Breast epithelium (tissue), 3 donors: ENCODE results near the gene IL3RA.

Experiments
- POLR2A ChIP-seq: fragments of 450-650 bp; IDR thresholded peaks from one replicate; pipeline ENCODE4 v1.6.1; 2016; ENCODE audit warnings: antibody characterized with exemption, mild to moderate bottlenecking, moderate library complexity
- TF ChIP-seq, protein P1 (sequence below), 3 donors: fragments of 450-650 bp; IDR thresholded peaks; one replicate each; pipeline ENCODE4 v1.5.1; 2016 to 2017; ENCODE audit warnings: antibody characterized with exemption in 3 of 3, mild to moderate bottlenecking in 3 of 3, moderate library complexity in 3 of 3

DNA sequence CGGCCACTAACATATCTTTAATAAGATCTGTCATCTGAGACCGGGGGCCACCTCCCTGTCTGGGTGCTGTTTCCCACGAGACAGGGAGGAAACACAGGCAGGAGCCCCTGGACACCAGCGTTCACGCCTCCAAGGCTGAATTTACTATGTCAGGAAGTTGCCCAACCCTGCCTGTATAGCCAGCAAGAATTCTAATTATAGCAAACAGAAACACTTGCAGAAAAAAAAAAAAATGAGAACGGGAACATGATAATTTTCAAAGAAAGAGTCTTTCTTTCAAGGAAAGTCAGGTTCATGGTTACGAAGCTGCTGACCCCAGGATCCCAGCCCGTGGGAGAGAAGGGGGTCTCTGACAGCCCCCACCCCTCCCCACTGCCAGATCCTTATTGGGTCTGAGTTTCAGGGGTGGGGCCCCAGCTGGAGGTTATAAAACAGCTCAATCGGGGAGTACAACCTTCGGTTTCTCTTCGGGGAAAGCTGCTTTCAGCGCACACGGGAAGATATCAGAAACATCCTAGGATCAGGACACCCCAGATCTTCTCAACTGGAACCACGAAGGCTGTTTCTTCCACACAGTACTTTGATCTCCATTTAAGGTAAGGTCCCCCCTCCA is at the start of gene IL3RA:
- TF ChIP-seq, protein P1, sequence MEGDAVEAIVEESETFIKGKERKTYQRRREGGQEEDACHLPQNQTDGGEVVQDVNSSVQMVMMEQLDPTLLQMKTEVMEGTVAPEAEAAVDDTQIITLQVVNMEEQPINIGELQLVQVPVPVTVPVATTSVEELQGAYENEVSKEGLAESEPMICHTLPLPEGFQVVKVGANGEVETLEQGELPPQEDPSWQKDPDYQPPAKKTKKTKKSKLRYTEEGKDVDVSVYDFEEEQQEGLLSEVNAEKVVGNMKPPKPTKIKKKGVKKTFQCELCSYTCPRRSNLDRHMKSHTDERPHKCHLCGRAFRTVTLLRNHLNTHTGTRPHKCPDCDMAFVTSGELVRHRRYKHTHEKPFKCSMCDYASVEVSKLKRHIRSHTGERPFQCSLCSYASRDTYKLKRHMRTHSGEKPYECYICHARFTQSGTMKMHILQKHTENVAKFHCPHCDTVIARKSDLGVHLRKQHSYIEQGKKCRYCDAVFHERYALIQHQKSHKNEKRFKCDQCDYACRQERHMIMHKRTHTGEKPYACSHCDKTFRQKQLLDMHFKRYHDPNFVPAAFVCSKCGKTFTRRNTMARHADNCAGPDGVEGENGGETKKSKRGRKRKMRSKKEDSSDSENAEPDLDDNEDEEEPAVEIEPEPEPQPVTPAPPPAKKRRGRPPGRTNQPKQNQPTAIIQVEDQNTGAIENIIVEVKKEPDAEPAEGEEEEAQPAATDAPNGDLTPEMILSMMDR (IDR thresholded peaks at IDR 0.05), result no peak
- no peak for TF ChIP-seq POLR2A
